PC-9 (cell line): ENCODE measurements around the gene CD99L2. TPM values are rescaled to one million over a fixed set of nuclear protein-coding genes. Genes with fewer than 3 reads are reported as not detected.

Experiments
- BruUV-seq: library from RNA; stranded (reverse); fragments of 400-500 nt; replicated peaks from 2 replicates; lab custom pipeline; 2021; lab: Mats Ljungman, UMichigan
- CTCF ChIA-PET: fragments of 300-600 bp; sonication (Branson Sonifier 250); formaldehyde crosslinking; loops from one replicate; lab custom pipeline; 2022; ENCODE audit warnings: antibody characterized with exemption; lab: Charles Lee
- POLR2A ChIA-PET: fragments of 300-600 bp; sonication (Branson Sonifier 250); formaldehyde crosslinking; loops from one replicate; lab custom pipeline; 2022; ENCODE audit warnings: antibody characterized with exemption; ENCODE audit not compliant: unreplicated experiment; lab: Charles Lee
- DNase-seq, 2 experiments: peaks; one replicate each; pipeline versions ENCODE4 v3.0.0 to v3.0.0-alpha.2; 2015 to 2022; ENCODE audit warnings: mixed read lengths in 1 of 2
- H2AFZ ChIP-seq: fragments of 200-600 bp; sonication (generic); 2 replicates; pipeline ENCODE4 v1.8.1; 2017; ENCODE audit warnings: antibody characterized with exemption
- H3F3A ChIP-seq: fragments of 200-600 bp; sonication (generic); 2 replicates; pipeline ENCODE4 v1.8.1; 2017; ENCODE audit warnings: antibody characterized with exemption, mild to moderate bottlenecking, low read depth; ENCODE audit not compliant: insufficient read depth
- H3K27ac ChIP-seq: fragments of 200-600 bp; sonication (generic); 2 replicates; pipeline ENCODE4 v1.6.1; 2016; ENCODE audit warnings: mixed run types
- H3K27me3 ChIP-seq: fragments of 200-600 bp; sonication (generic); 2 replicates; pipeline ENCODE4 v1.6.1; 2016; ENCODE audit warnings: low read depth, mixed run types; ENCODE audit not compliant: insufficient read depth
- H3K36me3 ChIP-seq: fragments of 200-600 bp; sonication (generic); 2 replicates; pipeline ENCODE4 v1.6.1; 2016; ENCODE audit warnings: low read depth, mixed run types
- H3K4me1 ChIP-seq: fragments of 200-600 bp; sonication (generic); replicated peaks from 2 replicates; pipeline ENCODE4 v1.6.1; 2016; ENCODE audit warnings: mixed run types; ENCODE audit not compliant: insufficient read depth
- H3K4me2 ChIP-seq: fragments of 200-600 bp; sonication (generic); 2 replicates; pipeline ENCODE4 v1.6.1; 2017; ENCODE audit warnings: mixed run types
- H3K4me3 ChIP-seq: fragments of 200-600 bp; sonication (generic); 2 replicates; pipeline ENCODE4 v1.6.1; 2016; ENCODE audit warnings: mixed run types
- H3K79me2 ChIP-seq: fragments of 200-600 bp; sonication (generic); 2 replicates; pipeline ENCODE4 v1.6.1; 2017; ENCODE audit warnings: low read depth, mixed run types
- H3K9me2 ChIP-seq: fragments of 200-600 bp; sonication (generic); 2 replicates; pipeline ENCODE4 v1.8.1; 2017; ENCODE audit warnings: mild to moderate bottlenecking; ENCODE audit not compliant: insufficient read depth
- H3K9me3 ChIP-seq: fragments of 200-600 bp; sonication (generic); 2 replicates; pipeline ENCODE4 v1.8.1; 2016; ENCODE audit warnings: low read depth; ENCODE audit not compliant: insufficient read depth
- H4K20me1 ChIP-seq: fragments of 200-600 bp; sonication (generic); 2 replicates; pipeline ENCODE4 v1.8.1; 2017; ENCODE audit not compliant: insufficient read depth
- CTCF ChIP-seq: fragments of 200-600 bp; sonication (generic); conservative IDR thresholded peaks from 2 replicates; pipeline ENCODE4 v1.6.1; 2017; ENCODE audit warnings: mixed run types, antibody characterized with exemption, mild to moderate bottlenecking, moderate library complexity
- EZH2 ChIP-seq: fragments of 200-600 bp; sonication (generic); IDR thresholded peaks from 2 replicates; pipeline ENCODE4 v1.8.0; 2017; ENCODE audit warnings: antibody characterized with exemption, low read depth
- intact Hi-C: fragments of 100-400 bp; cut with micrococcal nuclease; formaldehyde crosslinking; loops from one replicate; pipeline ENCODE4 v1.10.0; 2022; ENCODE audit not compliant: unreplicated experiment
- total RNA-seq: library from RNA; stranded (reverse); gene quantifications from 2 replicates; pipeline ENCODE4 v1.2.3, GENCODE V29; 2021

Gene CD99L2
- total RNA-seq, 1 experiment from 2014 or later = 22.5 TPM

DNA sequence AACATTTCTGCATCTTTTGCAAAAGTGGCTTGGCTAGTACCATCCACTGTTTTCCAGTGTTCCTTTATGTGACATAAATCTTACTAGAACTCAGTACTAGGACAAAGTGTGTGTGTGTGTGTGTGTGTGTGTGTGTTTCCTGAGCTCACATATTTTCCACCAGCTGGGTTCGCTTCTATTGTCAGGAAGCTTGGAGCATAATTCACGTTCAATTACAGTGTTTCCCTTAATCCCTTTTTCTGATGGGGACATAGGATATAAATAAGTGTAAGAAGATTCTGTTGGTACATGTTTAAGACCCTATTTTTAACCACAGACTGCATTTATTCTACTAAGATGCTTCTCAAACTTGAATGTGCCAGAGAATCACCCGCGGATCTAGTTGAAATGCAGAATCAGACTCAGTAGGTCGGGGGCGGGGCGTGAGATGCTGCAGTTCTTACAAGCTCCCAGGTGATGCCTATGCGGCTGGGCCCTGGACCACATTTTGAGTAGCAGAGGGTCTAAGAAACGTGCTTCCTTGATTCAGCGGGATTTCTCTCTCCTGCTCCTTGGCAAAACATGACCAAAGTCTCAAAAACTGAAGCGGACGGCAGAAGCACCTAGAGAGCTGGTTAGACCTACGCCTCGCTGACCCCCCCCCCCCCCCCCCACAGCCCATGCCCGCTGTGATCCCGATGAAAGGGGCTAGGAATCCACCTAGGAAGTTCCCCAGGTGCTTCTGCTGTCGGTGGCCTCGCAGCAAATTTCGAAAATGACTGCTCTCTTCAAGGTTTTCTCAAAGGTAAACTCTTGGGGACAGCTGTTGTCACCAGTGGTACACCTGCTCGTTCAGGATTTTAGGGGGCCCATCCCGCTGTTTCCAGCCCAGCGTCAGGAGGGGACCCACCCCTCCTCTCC, 797 bp downstream of the CD99L2 start:
- peak overlapping the region; percentile 83 for H3K4me3 ChIP-seq
- H3K4me1 ChIP-seq = peaks cover 7% of the 10 kb centered on the region
- ChIA-PET POLR2A (no interaction called here), CTCF (no interaction called here)
- no peaks in the 10 kb centered on the region for H3F3A ChIP-seq
- H2AFZ ChIP-seq = peak overlapping the region; percentile 93
- intact Hi-C loops = loop anchor here (1.0 to 10.0 kb wide), 4 partner anchors 49 to 497 kb away; partner anchors contain the start of genes HMGB3 and VMA21
- no peaks in the 10 kb centered on the region for H3K27me3 ChIP-seq
- H3K79me2 ChIP-seq = peaks cover 14% of the 10 kb centered on the region
- H3K9me2 ChIP-seq = no peaks in the 10 kb centered on the region
- H3K4me2 ChIP-seq = peak overlapping the region; percentile 99
- no peaks in the 10 kb centered on the region for H3K9me3 ChIP-seq
- no peak overlapping the region for H3K27ac ChIP-seq
- peak in 1 of 2 experiments; percentile 19 for DNase-seq
- TSS peak; percentile 34 for BruUV-seq
- TF ChIP-seq CTCF = no peak
- no peak for TF ChIP-seq EZH2
- no peaks in the 10 kb centered on the region for H3K36me3 ChIP-seq
- H4K20me1 ChIP-seq = peaks cover 18% of the 10 kb centered on the region

GRCh38 chrX:150896632-150897031, 1.8 kb downstream of the CD99L2 start:
- no peaks in the 10 kb centered on the region for H3K9me2 ChIP-seq
- no peaks in the 10 kb centered on the region for H3F3A ChIP-seq
- H3K9me3 ChIP-seq = no peaks in the 10 kb centered on the region
- H2AFZ ChIP-seq = no peak overlapping the region
- H3K27ac ChIP-seq = no peak overlapping the region
- no TSS peak for BruUV-seq
- H3K36me3 ChIP-seq = no peaks in the 10 kb centered on the region
- H4K20me1 ChIP-seq = peaks cover 18% of the 10 kb centered on the region
- TF ChIP-seq CTCF (no peak), EZH2 (no peak)
- CTCF ChIA-PET = no interaction called here
- POLR2A ChIA-PET = no interaction called here
- H3K4me3 ChIP-seq = no peak overlapping the region
- intact Hi-C loops = loop anchor here (5.0 to 10.0 kb wide), 2 partner anchors 124 to 498 kb away; partner anchors contain the start of gene VMA21
- no peak overlapping the region for H3K4me2 ChIP-seq
- no peaks in the 10 kb centered on the region for H3K27me3 ChIP-seq
- peaks cover 14% of the 10 kb centered on the region for H3K79me2 ChIP-seq
- no peak for DNase-seq
- H3K4me1 ChIP-seq = peaks cover 7% of the 10 kb centered on the region

DNA sequence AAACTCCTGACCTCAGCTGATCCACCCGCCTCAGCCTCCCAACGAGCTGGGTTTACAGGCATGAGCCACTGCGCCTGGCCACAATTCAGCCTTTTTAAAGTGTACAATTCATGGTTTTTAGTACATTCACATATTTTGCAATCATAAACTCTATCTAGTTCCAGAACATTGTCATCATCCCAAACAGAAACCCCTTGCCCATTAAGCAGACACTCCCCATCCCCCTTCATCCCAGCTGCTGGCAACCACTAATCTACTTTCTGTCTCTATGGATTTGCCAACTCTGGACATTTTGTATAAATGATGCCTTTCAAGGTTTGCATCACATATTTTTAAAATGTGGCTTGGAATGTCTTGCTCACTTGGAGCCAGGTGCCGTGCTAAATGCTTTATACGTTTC, 4.5 kb downstream of the CD99L2 start:
- BruUV-seq = no TSS peak
- intact Hi-C loops = loop anchor here (10.0 kb wide), 1 partner anchor 501 kb away; the partner anchor contains the start of gene VMA21

More for the DNA sequence above, 4.5 kb downstream of the CD99L2 start:
- POLR2A ChIA-PET = no interaction called here
- H3K4me1 ChIP-seq = peaks cover 7% of the 10 kb centered on the region
- H3K36me3 ChIP-seq = no peaks in the 10 kb centered on the region
- H3K4me2 ChIP-seq = no peak overlapping the region
- peaks cover 14% of the 10 kb centered on the region for H3K79me2 ChIP-seq
- DNase-seq = no peak
- peaks cover 30% of the 10 kb centered on the region for H4K20me1 ChIP-seq
- no peaks in the 10 kb centered on the region for H3K9me2 ChIP-seq
- no peaks in the 10 kb centered on the region for H3K9me3 ChIP-seq
- CTCF ChIA-PET = no interaction called here
- TF ChIP-seq CTCF = no peak
- H3F3A ChIP-seq = no peaks in the 10 kb centered on the region
- H3K4me3 ChIP-seq = no peak overlapping the region
- H2AFZ ChIP-seq = no peak overlapping the region
- H3K27me3 ChIP-seq = no peaks in the 10 kb centered on the region
- H3K27ac ChIP-seq = no peak overlapping the region
